Mucosa of rectum (tissue), 2 donors: ENCODE results near the gene SMNDC1.

Experiments
- H3K27ac ChIP-seq, 2 donors: one replicate each; pipeline ENCODE4 v1.7.0; 2013; ENCODE audit warnings: inconsistent platforms in 2 of 2, low read depth in 2 of 2, low read length in 2 of 2
- H3K27me3 ChIP-seq, 2 donors: one replicate each; pipeline ENCODE4 v1.7.0; 2013; ENCODE audit warnings: low read length in 2 of 2; ENCODE audit not compliant: control insufficient read depth in 2 of 2, insufficient read depth in 2 of 2
- H3K36me3 ChIP-seq, 2 donors: one replicate each; pipeline ENCODE4 v1.7.0; 2013; ENCODE audit warnings: low read length in 2 of 2; ENCODE audit not compliant: control insufficient read depth in 2 of 2, insufficient read depth in 2 of 2
- H3K4me1 ChIP-seq, 2 donors: one replicate each; pipeline ENCODE4 v1.7.0; 2013; ENCODE audit warnings: low read length in 2 of 2, mild to moderate bottlenecking in 1 of 2; ENCODE audit not compliant: control insufficient read depth in 2 of 2, insufficient read depth in 2 of 2
- H3K4me3 ChIP-seq, 2 donors: one replicate each; pipeline ENCODE4 v1.7.0; 2013; ENCODE audit warnings: low read length in 2 of 2
- H3K9ac ChIP-seq, 2 donors: one replicate each; pipeline ENCODE4 v1.7.0; 2013; ENCODE audit warnings: low read length in 2 of 2, low read depth in 1 of 2, mild to moderate bottlenecking in 1 of 2
- H3K9me3 ChIP-seq, 2 donors: one replicate each; pipeline ENCODE4 v1.7.0; 2013; ENCODE audit warnings: low read length in 2 of 2; ENCODE audit not compliant: control insufficient read depth in 2 of 2
- donor health status: healthy.
- donor health status: Normal muscosa, but diverticular disease.

The SMNDC1 gene

DNA sequence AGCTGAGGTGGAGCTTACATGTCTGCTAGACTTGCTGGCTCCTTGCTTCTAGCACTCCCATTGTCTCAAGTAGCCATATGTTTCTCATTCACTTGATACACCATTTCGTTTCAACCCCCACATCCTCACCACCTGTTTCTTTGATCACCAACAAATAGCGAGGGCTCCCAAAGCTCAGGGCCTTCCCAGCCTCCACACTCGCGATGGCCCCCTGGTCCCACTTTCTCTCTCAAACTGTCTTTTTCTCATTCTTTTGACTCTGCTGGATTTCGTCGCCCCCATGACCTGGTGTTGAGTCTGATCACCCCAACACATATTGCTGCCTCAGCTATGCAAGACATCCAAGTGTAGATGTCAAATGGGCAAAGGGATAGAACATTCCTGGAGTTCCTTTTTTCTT is 26.0 kb upstream of the SMNDC1 start:
- H3K9me3 ChIP-seq: peaks cover 0 to 3% of the 10 kb centered on the region in 2 donors
- no peak overlapping the region for H3K27ac ChIP-seq
- no peaks in the 10 kb centered on the region for H3K4me1 ChIP-seq
- peaks cover 0 to 3% of the 10 kb centered on the region in 2 donors for H3K27me3 ChIP-seq
- no peaks in the 10 kb centered on the region for H3K36me3 ChIP-seq
- H3K9ac ChIP-seq: no peak overlapping the region
- H3K4me3 ChIP-seq: no peak overlapping the region

DNA sequence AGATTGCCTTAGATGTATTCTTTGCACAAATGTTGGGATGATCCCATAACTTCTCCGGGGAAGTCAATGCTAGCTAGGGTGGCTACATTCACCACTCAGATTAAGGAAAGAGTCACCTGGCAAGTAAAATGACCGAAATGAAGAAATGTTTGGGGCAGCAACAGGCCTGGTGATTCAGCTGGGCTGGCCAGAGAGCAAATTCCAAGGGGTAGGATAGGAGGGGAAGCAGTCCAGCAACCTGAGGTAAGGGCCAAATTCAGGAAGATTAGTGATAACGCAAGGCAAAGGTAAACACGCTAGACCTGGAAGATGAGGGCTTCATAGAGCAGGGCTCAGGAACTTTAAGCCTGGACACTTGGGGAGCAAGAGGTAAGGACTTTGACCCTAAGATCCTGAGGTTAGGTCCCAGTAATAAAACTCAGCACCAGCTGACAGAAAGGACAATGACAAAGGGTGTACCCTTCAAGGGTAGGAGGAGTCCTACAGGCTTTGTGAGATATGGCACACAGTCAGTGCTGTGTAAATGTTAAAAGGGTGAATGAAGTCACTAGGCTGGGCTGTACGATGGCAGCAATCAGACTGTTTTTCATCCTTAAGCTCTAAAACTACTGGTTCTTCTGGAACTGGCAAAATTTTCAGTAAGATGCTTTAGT is 22.7 kb upstream of the SMNDC1 start:
- no peak overlapping the region for H3K4me3 ChIP-seq
- no peak overlapping the region for H3K27ac ChIP-seq
- no peaks in the 10 kb centered on the region for H3K36me3 ChIP-seq
- no peaks in the 10 kb centered on the region for H3K4me1 ChIP-seq
- peaks cover 0 to 3% of the 10 kb centered on the region in 2 donors for H3K9me3 ChIP-seq
- no peak overlapping the region for H3K9ac ChIP-seq
- H3K27me3 ChIP-seq: peaks cover 0 to 6% of the 10 kb centered on the region in 2 donors

DNA sequence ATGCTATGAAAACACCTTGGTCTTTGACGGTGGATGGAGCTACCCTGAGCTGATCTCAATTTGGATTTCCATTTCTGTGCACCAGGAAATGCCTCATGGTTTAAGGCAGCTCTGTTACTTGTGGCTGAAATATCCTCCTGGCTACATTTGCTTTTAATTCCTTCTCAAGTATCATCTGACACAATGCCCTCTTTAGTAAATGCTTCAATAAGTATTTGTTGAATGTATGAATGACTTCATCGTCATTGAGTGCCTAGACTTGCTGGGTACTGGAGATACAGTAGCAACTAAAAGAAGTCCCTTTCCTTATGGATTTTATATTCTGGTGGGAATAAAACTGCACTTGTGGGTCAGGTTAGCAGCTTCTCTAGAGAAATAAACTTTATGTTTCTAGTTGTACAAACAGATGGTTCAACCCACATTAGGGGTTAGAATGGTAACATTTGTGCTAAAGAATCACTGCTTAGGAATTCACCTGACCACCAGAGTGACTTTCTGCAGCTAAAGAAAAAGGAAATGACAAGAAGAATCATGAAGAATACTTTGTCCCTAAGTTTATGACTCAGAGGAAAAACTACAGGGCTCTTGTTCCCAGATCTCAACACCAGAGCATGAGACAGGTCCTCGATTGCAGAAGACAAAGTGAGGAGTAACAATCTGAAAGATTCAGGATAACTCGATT is 21.8 kb upstream of the SMNDC1 start:
- Histone ChIP-seq H3K27ac (no peak overlapping the region), H3K9me3 (peaks cover 0 to 3% of the 10 kb centered on the region in 2 donors), H3K4me3 (no peak overlapping the region), H3K36me3 (no peaks in the 10 kb centered on the region), H3K4me1 (no peaks in the 10 kb centered on the region), H3K27me3 (peaks cover 0 to 6% of the 10 kb centered on the region in 2 donors), H3K9ac (no peak overlapping the region)

GRCh38 chr10:110324805-110325280 is 20.1 kb upstream of the SMNDC1 start:
- H3K4me3 ChIP-seq: no peak overlapping the region
- no peak overlapping the region for H3K9ac ChIP-seq
- no peaks in the 10 kb centered on the region for H3K36me3 ChIP-seq
- no peaks in the 10 kb centered on the region for H3K4me1 ChIP-seq
- no peak overlapping the region for H3K27ac ChIP-seq
- H3K27me3 ChIP-seq: peaks cover 0 to 6% of the 10 kb centered on the region in 2 donors
- H3K9me3 ChIP-seq: no peaks in the 10 kb centered on the region

- no peak overlapping the region for H3K4me3 ChIP-seq
- no peaks in the 10 kb centered on the region for H3K9me3 ChIP-seq
- H3K27me3 ChIP-seq: peaks cover 0 to 6% of the 10 kb centered on the region in 2 donors
- no peaks in the 10 kb centered on the region for H3K4me1 ChIP-seq
- no peak overlapping the region for H3K9ac ChIP-seq
- no peaks in the 10 kb centered on the region for H3K36me3 ChIP-seq
- H3K27ac ChIP-seq: no peak overlapping the region
Observed at GRCh38 chr10:110324201-110324804, 19.6 kb upstream of the SMNDC1 start.

GRCh38 chr10:110323503-110323902 is 18.8 kb upstream of the SMNDC1 start:
- no peak overlapping the region for H3K27ac ChIP-seq
- peaks cover 0 to 4% of the 10 kb centered on the region in 2 donors for H3K27me3 ChIP-seq
- no peaks in the 10 kb centered on the region for H3K36me3 ChIP-seq
- no peak overlapping the region for H3K9ac ChIP-seq
- no peak overlapping the region for H3K4me3 ChIP-seq
- H3K9me3 ChIP-seq: no peaks in the 10 kb centered on the region
- H3K4me1 ChIP-seq: no peaks in the 10 kb centered on the region

DNA sequence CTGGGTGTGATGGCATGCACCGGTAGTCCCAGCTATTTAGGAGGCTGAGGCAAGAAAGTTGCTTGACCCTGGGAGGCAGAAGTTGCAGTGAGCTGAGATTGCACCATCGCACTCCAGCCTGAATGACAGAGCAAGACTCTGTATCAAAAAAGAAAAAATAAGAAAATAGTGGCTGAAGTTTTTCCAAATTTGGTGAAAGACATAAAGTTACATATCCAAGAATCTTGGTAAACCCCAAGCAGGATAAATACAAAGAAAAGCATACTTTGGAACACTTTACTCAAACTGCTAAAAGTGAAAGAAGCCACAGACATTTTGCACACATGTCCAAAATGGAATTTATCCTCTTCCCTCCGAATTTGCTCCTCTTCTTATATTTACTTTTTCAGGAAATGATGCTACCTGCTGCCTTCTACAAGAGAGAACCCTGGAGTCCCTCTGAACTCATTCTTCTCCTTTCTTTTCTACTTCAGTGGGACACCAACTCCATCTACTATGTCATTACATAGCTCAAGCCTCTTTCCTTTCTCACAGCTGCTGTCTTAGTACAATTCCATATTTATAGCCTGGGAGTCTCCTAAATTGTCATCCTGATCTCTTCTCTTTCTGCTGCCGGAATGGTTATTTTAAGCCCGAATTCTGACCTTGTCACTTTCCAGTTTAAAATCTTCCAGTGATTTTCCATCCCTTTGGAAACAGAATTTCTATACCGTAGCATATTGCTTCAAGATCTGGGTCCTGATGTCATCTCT is 17.3 kb upstream of the SMNDC1 start:
- Histone ChIP-seq H3K9me3 (no peaks in the 10 kb centered on the region), H3K27me3 (peaks cover 0 to 4% of the 10 kb centered on the region in 2 donors), H3K4me1 (no peaks in the 10 kb centered on the region), H3K36me3 (no peaks in the 10 kb centered on the region), H3K27ac (no peak overlapping the region), H3K4me3 (no peak overlapping the region), H3K9ac (no peak overlapping the region)

DNA sequence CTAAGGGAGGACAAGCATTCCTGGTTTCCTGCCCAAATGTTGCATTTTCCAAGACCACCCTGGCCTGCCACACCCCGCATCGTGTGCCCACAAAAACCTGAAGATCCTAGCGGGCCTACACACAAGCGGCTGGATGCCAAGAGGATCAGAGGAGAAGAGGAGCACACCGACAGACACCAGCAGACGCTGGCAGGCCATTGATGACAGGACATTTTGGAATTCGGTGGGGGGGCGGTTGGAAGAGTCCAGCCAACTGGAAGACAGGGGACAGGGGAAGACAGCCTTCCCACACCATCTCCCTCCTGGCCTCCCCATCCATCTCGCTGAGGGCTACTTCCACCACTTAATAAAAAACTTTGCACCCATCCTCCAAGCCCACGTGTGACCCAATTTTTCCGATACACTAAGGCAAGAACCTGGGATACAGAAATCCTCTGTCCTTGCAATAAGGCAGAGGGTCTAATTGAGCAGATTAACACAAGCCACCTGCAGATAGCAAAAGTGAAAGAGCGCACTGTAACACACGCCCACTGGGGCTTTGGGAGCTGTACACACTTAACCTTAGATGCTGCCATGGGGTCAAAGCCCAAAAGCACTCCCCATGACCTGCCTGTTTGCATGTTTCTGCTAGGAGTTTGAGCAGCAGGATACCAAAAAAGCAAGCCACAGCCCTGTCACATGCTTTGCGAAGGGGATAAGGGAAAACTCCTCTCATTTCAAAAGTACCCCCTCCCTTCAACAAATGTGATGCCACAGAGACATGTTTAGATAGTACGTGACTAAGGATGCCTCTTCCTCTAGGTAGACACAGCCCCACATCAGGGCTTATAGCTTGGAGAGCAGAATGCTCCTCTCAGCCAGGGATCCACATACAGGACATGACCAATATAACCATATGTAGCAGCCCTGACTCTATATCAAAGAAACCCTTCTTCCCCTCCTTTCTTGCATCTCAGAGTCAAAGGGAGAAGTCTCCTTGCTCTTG is 13.4 kb upstream of the SMNDC1 start:
- H3K4me3 ChIP-seq: no peak overlapping the region
- peaks cover 4% of the 10 kb centered on the region in 2 donors for H3K27me3 ChIP-seq
- H3K36me3 ChIP-seq: no peaks in the 10 kb centered on the region
- H3K9me3 ChIP-seq: no peaks in the 10 kb centered on the region
- H3K9ac ChIP-seq: no peak overlapping the region
- H3K27ac ChIP-seq: no peak overlapping the region
- no peaks in the 10 kb centered on the region for H3K4me1 ChIP-seq

DNA sequence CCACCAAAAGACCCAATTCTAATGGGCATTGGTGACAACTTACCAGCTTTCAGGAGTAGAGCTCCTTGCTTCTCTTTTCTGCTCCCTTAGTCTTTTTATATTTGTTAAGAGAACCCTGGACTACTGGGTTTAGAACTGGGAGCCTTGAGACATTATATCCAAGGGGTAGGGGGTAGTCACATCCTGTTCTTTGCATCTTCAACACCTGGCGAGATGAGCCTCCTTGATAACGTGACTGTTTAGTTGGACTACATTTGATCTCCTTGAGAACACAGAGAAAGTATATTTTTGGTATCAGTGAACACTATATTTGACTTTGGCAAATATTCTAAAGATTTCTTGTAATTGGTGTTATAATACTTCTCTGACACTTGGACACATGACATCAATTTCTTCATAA is 9.0 kb upstream of the SMNDC1 start:
- Histone ChIP-seq H3K27ac (no peak overlapping the region), H3K36me3 (no peaks in the 10 kb centered on the region), H3K4me1 (no peaks in the 10 kb centered on the region), H3K4me3 (no peak overlapping the region), H3K9me3 (no peaks in the 10 kb centered on the region), H3K27me3 (peaks cover 0 to 10% of the 10 kb centered on the region in 2 donors), H3K9ac (no peak overlapping the region)
